IMR-90 (cell line): ENCODE data around the gene NCAPH2. TPM values are rescaled to one million over a fixed set of nuclear protein-coding genes. Genes with fewer than 3 reads are reported as not detected.

ENCODE experiments used
- ATAC-seq: fragments of 200-7000 bp; cut with Tn5 transposase; 2 replicates; pipeline ENCODE4 v1.9.1; 2020; ENCODE audit warnings: low read depth, mild to moderate bottlenecking, moderate library complexity
- BruUV-seq: library from RNA; stranded (reverse); fragments of 400-500 nt; replicated peaks from 2 replicates; lab custom pipeline; 2021; lab: Mats Ljungman, UMichigan
- CTCF ChIA-PET: fragments of 300-600 bp; formaldehyde crosslinking; extraction: SDS; loops from one replicate; lab custom pipeline; 2021; ENCODE audit warnings: antibody characterized with exemption; lab: Yijun Ruan, JAX
- POLR2A ChIA-PET: fragments of 300-600 bp; sonication (Branson Sonifier 250); formaldehyde crosslinking; loops from one replicate; lab custom pipeline; 2022; ENCODE audit warnings: antibody characterized with exemption; ENCODE audit not compliant: unreplicated experiment; lab: Charles Lee
- DNase-seq: peaks from one replicate; pipeline ENCODE4 v3.0.0; 2013
- H2AFZ ChIP-seq: replicated peaks from 2 replicates; pipeline ENCODE3; 2013; ENCODE audit warnings: low read length, mild to moderate bottlenecking; ENCODE audit not compliant: poor library complexity
- H2AK5ac ChIP-seq: 2 replicates; pipeline ENCODE4 v1.6.1; 2013; ENCODE audit warnings: low read depth, low read length, inconsistent platforms
- H2AK9ac ChIP-seq: replicated peaks from 2 replicates; pipeline ENCODE3; 2013; ENCODE audit warnings: mild to moderate bottlenecking, low read depth, low read length, moderate library complexity; ENCODE audit not compliant: poor library complexity
- H2BK120ac ChIP-seq: 2 replicates; pipeline ENCODE4 v1.6.1; 2013; ENCODE audit warnings: low read depth, low read length, inconsistent platforms
- H2BK15ac ChIP-seq: 3 replicates; pipeline ENCODE4 v1.6.1; 2013; ENCODE audit warnings: low read depth, low read length, inconsistent platforms
- H2BK20ac ChIP-seq: 2 replicates; pipeline ENCODE4 v1.6.1; 2013; ENCODE audit warnings: low read depth, mild to moderate bottlenecking, inconsistent platforms, low read length, moderate library complexity
- H2BK5ac ChIP-seq: 2 replicates; pipeline ENCODE4 v1.6.1; 2013; ENCODE audit warnings: mild to moderate bottlenecking, low read depth, low read length, inconsistent platforms; ENCODE audit not compliant: poor library complexity, severe bottlenecking
- H3K14ac ChIP-seq: replicated peaks from 2 replicates; pipeline ENCODE4 v1.6.1; 2013; ENCODE audit warnings: low read depth, low read length, inconsistent platforms
- H3K18ac ChIP-seq: 2 replicates; pipeline ENCODE4 v1.6.1; 2013; ENCODE audit warnings: low read depth, low read length, control low read depth
- H3K23ac ChIP-seq: 2 replicates; pipeline ENCODE4 v1.6.1; 2013; ENCODE audit warnings: low read depth, low read length, inconsistent platforms
- H3K27ac ChIP-seq: 2 replicates; pipeline ENCODE4 v1.5.1; 2013; ENCODE audit warnings: mild to moderate bottlenecking, control low read depth, low read length; ENCODE audit not compliant: insufficient read depth
- H3K27me3 ChIP-seq: 2 replicates; pipeline ENCODE4 v1.6.1; 2013; ENCODE audit warnings: low read length; ENCODE audit not compliant: control insufficient read depth, insufficient read depth
- H3K36me3 ChIP-seq: 2 replicates; pipeline ENCODE4 v1.6.1; 2013; ENCODE audit warnings: low read length, mixed read lengths; ENCODE audit not compliant: control insufficient read depth, insufficient read depth
- H3K4ac ChIP-seq: 2 replicates; pipeline ENCODE4 v1.6.1; 2013; ENCODE audit warnings: low read depth, low read length, inconsistent platforms
- H3K4me1 ChIP-seq: 2 replicates; pipeline ENCODE4 v1.6.1; 2013; ENCODE audit warnings: low read length, mixed read lengths; ENCODE audit not compliant: control insufficient read depth, insufficient read depth
- H3K4me2 ChIP-seq: 2 replicates; pipeline ENCODE4 v1.6.1; 2013; ENCODE audit warnings: low read depth, mild to moderate bottlenecking, control low read depth, low read length, moderate library complexity
- H3K4me3 ChIP-seq: 2 replicates; pipeline ENCODE4 v1.5.1; 2013; ENCODE audit warnings: low read depth, mild to moderate bottlenecking, control low read depth, low read length, moderate library complexity; ENCODE audit not compliant: insufficient read depth
- H3K56ac ChIP-seq: 2 replicates; pipeline ENCODE4 v1.6.1; 2013; ENCODE audit warnings: low read length, inconsistent platforms; ENCODE audit not compliant: insufficient read depth; ENCODE audit errors: extremely low read depth
- H3K79me1 ChIP-seq, 2 experiments: 2 replicates each; pipeline ENCODE4 v1.6.1; 2013; ENCODE audit warnings: low read length in 2 of 2, inconsistent platforms in 1 of 2, low read depth in 1 of 2
- H3K9ac ChIP-seq: 2 replicates; pipeline ENCODE4 v1.6.1; 2013; ENCODE audit warnings: low read depth, low read length, control low read depth
- H3K9me1 ChIP-seq: 2 replicates; pipeline ENCODE4 v1.6.1; 2013; ENCODE audit warnings: low read length, inconsistent platforms; ENCODE audit not compliant: insufficient read depth
- H3K9me3 ChIP-seq: 2 replicates; pipeline ENCODE4 v1.6.1; 2013; ENCODE audit warnings: low read length; ENCODE audit not compliant: control insufficient read depth, insufficient read depth
- H4K20me1 ChIP-seq: 2 replicates; pipeline ENCODE4 v1.6.1; 2013; ENCODE audit warnings: low read length, inconsistent platforms; ENCODE audit not compliant: insufficient read depth
- H4K5ac ChIP-seq: 2 replicates; pipeline ENCODE4 v1.6.1; 2013; ENCODE audit warnings: mild to moderate bottlenecking, low read depth, low read length, control low read depth
- H4K8ac ChIP-seq, 2 experiments: 2 replicates each; pipeline ENCODE4 v1.6.1; 2013; ENCODE audit warnings: low read depth in 2 of 2, low read length in 2 of 2, control low read depth in 1 of 2, inconsistent platforms in 1 of 2
- H4K91ac ChIP-seq: 2 replicates; pipeline ENCODE4 v1.6.1; 2013; ENCODE audit warnings: low read depth, low read length, inconsistent platforms; ENCODE audit not compliant: insufficient read depth
- BHLHE40 ChIP-seq: fragments of 150-350 bp; IDR thresholded peaks from 2 replicates; pipeline ENCODE4 v1.6.1; 2016; ENCODE audit warnings: mild to moderate bottlenecking, low read depth, low read length
- CEBPB ChIP-seq: IDR thresholded peaks from 2 replicates; pipeline ENCODE4 v1.6.1; 2012; ENCODE audit warnings: low read depth, low read length, improper control_type of control experiment
- CHD1 ChIP-seq: IDR thresholded peaks from 2 replicates; pipeline ENCODE4 v1.6.1; 2012; ENCODE audit warnings: low read depth, low read length, improper control_type of control experiment
- ELK1 ChIP-seq: fragments of 150-350 bp; IDR thresholded peaks from 2 replicates; pipeline ENCODE4 v1.6.1; 2016; ENCODE audit warnings: low read depth, mild to moderate bottlenecking, low read length, moderate library complexity, borderline replicate concordance
- FOS ChIP-seq: fragments of 150-350 bp; IDR thresholded peaks from 2 replicates; pipeline ENCODE4 v1.6.1; 2016; ENCODE audit warnings: low read depth, low read length
- MAFK ChIP-seq: IDR thresholded peaks from 2 replicates; pipeline ENCODE4 v1.6.1; 2012; ENCODE audit warnings: low read depth, low read length, improper control_type of control experiment
- MAZ ChIP-seq: IDR thresholded peaks from 2 replicates; pipeline ENCODE4 v1.6.1; 2012; ENCODE audit warnings: low read depth, mild to moderate bottlenecking, low read length, improper control_type of control experiment, moderate library complexity, borderline replicate concordance
- MXI1 ChIP-seq: IDR thresholded peaks from 2 replicates; pipeline ENCODE4 v1.6.1; 2012; ENCODE audit warnings: low read depth, mild to moderate bottlenecking, low read length, moderate library complexity, borderline replicate concordance
- NFE2L2 ChIP-seq: fragments of 150-350 bp; IDR thresholded peaks from 2 replicates; pipeline ENCODE4 v1.6.1; 2016; ENCODE audit warnings: low read depth, mild to moderate bottlenecking, low read length
- POLR2A ChIP-seq: IDR thresholded peaks from 2 replicates; pipeline ENCODE4 v1.6.1; 2012; ENCODE audit warnings: mild to moderate bottlenecking, low read depth, low read length
- RAD21 ChIP-seq: IDR thresholded peaks from 2 replicates; pipeline ENCODE4 v1.6.1; 2012; ENCODE audit warnings: low read length, improper control_type of control experiment
- RCOR1 ChIP-seq: IDR thresholded peaks from 2 replicates; pipeline ENCODE4 v1.6.1; 2012; ENCODE audit warnings: mild to moderate bottlenecking, low read length, improper control_type of control experiment; ENCODE audit not compliant: insufficient replicate concordance
- RFX5 ChIP-seq: IDR thresholded peaks from 2 replicates; pipeline ENCODE4 v1.8.0; 2012; ENCODE audit warnings: low read depth, mild to moderate bottlenecking, low read length, moderate library complexity
- SMC3 ChIP-seq: fragments of 150-350 bp; IDR thresholded peaks from 2 replicates; pipeline ENCODE4 v1.6.1; 2016; ENCODE audit warnings: low read depth, mild to moderate bottlenecking, antibody characterized with exemption, low read length, moderate library complexity
- USF2 ChIP-seq: fragments of 150-350 bp; IDR thresholded peaks from 2 replicates; pipeline ENCODE4 v1.6.1; 2017; ENCODE audit warnings: mild to moderate bottlenecking, antibody characterized with exemption, low read length, low read depth
- WGBS, 2 experiments: methylation state at CpG; one replicate each; pipeline versions ENCODE4 v1.1.5 to v1.1.7; 2013; ENCODE audit warnings: missing lambda C conversion rate in 2 of 2; ENCODE audit not compliant: insufficient read length in 1 of 2; ENCODE audit errors: extremely low coverage in 2 of 2; 5-methylcytosine and 5-hydroxymethylcytosine counted together
- dilution Hi-C: fragments of 300-500 bp; cut with HindIII; formaldehyde crosslinking; loops from one replicate; pipeline ENCODE4 v1.14.3; 2018; ENCODE audit warnings: low sequenced_read_pairs; ENCODE audit not compliant: unreplicated experiment
- in situ Hi-C: fragments of 300-500 bp; cut with MboI; formaldehyde crosslinking; loops from 3 replicates; pipeline ENCODE4 v1.14.3; 2019; ENCODE audit warnings: low sequenced_read_pairs, inconsistent platforms, mixed read lengths
- intact Hi-C: fragments of 100-400 bp; cut with micrococcal nuclease; formaldehyde crosslinking; loops from 2 replicates; pipeline ENCODE4 v1.10.0; 2022
- polyA plus RNA-seq, 3 experiments: library from polyadenylated mRNA; depleted of rRNA; stranded (reverse); fragments of >200 nt; gene quantifications; 2 replicates each; pipeline ENCODE4 v1.2.3, GENCODE V29; 2012; ENCODE audit warnings: low replicate concordance in 1 of 3
- total RNA-seq: library from RNA; depleted of rRNA; stranded (reverse); fragments of >200 nt; gene quantifications from 2 replicates; pipeline ENCODE4 v1.2.3, GENCODE V29; 2012
- TF ChIP-seq, protein P1 (sequence below): conservative IDR thresholded peaks from 2 replicates; pipeline ENCODE4 v1.5.1; 2012; ENCODE audit warnings: mild to moderate bottlenecking, low read depth, low read length, improper control_type of control experiment

NCAPH2 gene
- total and polyA plus RNA-seq, 2 of the 4 experiments (the other 2 are of a cell fraction): 30.2 to 38.5 TPM

DNA sequence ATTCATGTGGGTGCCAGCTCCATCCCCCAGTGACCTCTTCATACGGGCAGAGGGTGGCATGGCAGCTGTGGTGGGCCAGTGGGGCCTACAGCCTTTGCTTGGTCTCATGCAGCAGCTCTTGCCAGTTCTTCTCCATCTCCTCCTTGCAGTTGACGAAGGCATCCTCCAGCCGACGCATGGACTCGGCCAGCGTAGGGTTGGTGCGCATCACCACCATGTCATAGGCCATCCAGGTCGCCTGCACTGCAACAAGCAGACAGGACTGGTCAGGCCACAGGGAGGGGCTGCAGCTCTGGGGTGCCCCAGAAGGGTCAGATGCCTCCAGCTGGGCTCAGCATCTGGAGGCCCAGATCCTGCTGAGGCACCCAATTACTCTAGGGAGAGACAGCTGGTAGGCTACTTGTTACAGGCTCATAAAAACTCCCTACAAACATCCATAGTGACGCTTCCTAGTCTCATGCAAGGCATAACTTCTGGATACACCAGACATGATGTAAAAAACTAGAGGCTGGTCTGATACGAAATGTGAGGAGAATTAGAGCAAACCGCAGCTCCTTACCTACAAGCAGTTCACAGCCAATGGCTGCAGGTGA is 43.2 kb downstream of the NCAPH2 start:
- Histone ChIP-seq H3K4me3 (no peak overlapping the region), H3K23ac (no peak overlapping the region), H2BK15ac (no peak overlapping the region), H4K20me1 (no peaks in the 10 kb centered on the region), H3K27me3 (peaks cover 63% of the 10 kb centered on the region), H4K91ac (no peak overlapping the region), H3K18ac (no peak overlapping the region), H2AK9ac (no peak overlapping the region), H3K9me1 (no peaks in the 10 kb centered on the region), H2BK120ac (no peak overlapping the region), H3K14ac (no peak overlapping the region), H3K4me2 (no peak overlapping the region), H2AFZ (peak overlapping the region; percentile 51), H3K36me3 (no peaks in the 10 kb centered on the region), H2BK20ac (no peak overlapping the region), H3K27ac (no peak overlapping the region), H3K56ac (no peak overlapping the region), H3K4ac (no peak overlapping the region), H2AK5ac (no peak overlapping the region), H2BK5ac (no peak overlapping the region), H4K5ac (no peak overlapping the region), H3K4me1 (no peaks in the 10 kb centered on the region), H3K79me1 (no peaks in the 10 kb centered on the region), H4K8ac (no peak overlapping the region), H3K9me3 (no peaks in the 10 kb centered on the region), H3K9ac (no peak overlapping the region)
- CTCF ChIA-PET: interaction anchor here (1.3 kb wide), 1 partner anchor 12 kb away, joined by 4 read pairs; the partner anchor contains the start of gene SYCE3
- intact Hi-C loops (no loop called here), in situ Hi-C loops (no loop called here), dilution Hi-C loops (no loop called here)
- DNase-seq (no peak), ATAC-seq (no peak)
- POLR2A ChIA-PET: no interaction called here
- no TSS peak for BruUV-seq
- WGBS, 2 experiments: 86% methylated on average over 2 of the region's 11 CpGs; no CpG with 5 or more reads in 1 of the 2 experiments
- TF ChIP-seq ELK1 (no peak), FOS (no peak), POLR2A (no peak), MAFK (no peak), CHD1 (no peak), CEBPB (no peak), USF2 (no peak), MXI1 (no peak), BHLHE40 (no peak), RAD21 (no peak), RCOR1 (no peak), MAZ (no peak), NFE2L2 (no peak), SMC3 (no peak), RFX5 (no peak)
- TF ChIP-seq, protein P1, sequence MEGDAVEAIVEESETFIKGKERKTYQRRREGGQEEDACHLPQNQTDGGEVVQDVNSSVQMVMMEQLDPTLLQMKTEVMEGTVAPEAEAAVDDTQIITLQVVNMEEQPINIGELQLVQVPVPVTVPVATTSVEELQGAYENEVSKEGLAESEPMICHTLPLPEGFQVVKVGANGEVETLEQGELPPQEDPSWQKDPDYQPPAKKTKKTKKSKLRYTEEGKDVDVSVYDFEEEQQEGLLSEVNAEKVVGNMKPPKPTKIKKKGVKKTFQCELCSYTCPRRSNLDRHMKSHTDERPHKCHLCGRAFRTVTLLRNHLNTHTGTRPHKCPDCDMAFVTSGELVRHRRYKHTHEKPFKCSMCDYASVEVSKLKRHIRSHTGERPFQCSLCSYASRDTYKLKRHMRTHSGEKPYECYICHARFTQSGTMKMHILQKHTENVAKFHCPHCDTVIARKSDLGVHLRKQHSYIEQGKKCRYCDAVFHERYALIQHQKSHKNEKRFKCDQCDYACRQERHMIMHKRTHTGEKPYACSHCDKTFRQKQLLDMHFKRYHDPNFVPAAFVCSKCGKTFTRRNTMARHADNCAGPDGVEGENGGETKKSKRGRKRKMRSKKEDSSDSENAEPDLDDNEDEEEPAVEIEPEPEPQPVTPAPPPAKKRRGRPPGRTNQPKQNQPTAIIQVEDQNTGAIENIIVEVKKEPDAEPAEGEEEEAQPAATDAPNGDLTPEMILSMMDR: no peak
